Activated B cell treated with CpG ODN at 0.5 μM for 24 hours (primary cell): ENCODE data around the gene ENAH. TPM values are rescaled to one million over a fixed set of nuclear protein-coding genes. Genes with fewer than 3 reads are reported as not detected.
"Not testable (repeated sequence)": the region's sequence is repeated elsewhere in the genome, so short reads cannot be mapped to it uniquely, and the experiment has no call there.

Experiments
- ATAC-seq: fragments of 200-7000 bp; cut with Tn5 transposase; one replicate; pipeline ENCODE4 v1.10.0; 2021; ENCODE audit warnings: low read depth, mild to moderate bottlenecking, moderate library complexity
- CTCF ChIA-PET: fragments of 350-600 bp; sonication (Branson Sonifier 250); formaldehyde crosslinking; loops from one replicate; lab custom pipeline; 2021; ENCODE audit warnings: antibody characterized with exemption; lab: Charles Lee
- POLR2A ChIA-PET: fragments of 350-600 bp; sonication (Branson Sonifier 250); formaldehyde crosslinking; loops from one replicate; lab custom pipeline; 2021; ENCODE audit warnings: antibody characterized with exemption; lab: Charles Lee
- DNase-seq: peaks from one replicate; pipeline ENCODE4 v3.0.0; 2022
- H3K27ac Mint-ChIP-seq: one replicate; pipeline ENCODE4 v1.8.0; 2020; ENCODE audit warnings: mixed read lengths
- H3K27me3 Mint-ChIP-seq: one replicate; pipeline ENCODE4 v1.8.0; 2021; ENCODE audit warnings: mixed read lengths
- H3K36me3 Mint-ChIP-seq: one replicate; pipeline ENCODE4 v1.8.0; 2021; ENCODE audit warnings: low read depth, mixed read lengths
- H3K4me1 Mint-ChIP-seq: one replicate; pipeline ENCODE4 v1.8.0; 2021; ENCODE audit warnings: mixed read lengths
- H3K4me3 Mint-ChIP-seq: one replicate; pipeline ENCODE4 v1.8.0; 2020; ENCODE audit warnings: mild to moderate bottlenecking, mixed read lengths
- H3K9me3 Mint-ChIP-seq: one replicate; pipeline ENCODE4 v1.8.0; 2020; ENCODE audit warnings: mixed read lengths
- intact Hi-C: fragments of 100-400 bp; cut with micrococcal nuclease; formaldehyde crosslinking; loops from one replicate; pipeline ENCODE4 v1.15.1; 2024
- total RNA-seq: library from RNA; stranded (reverse); gene quantifications from 2 replicates; pipeline ENCODE4 v1.2.3, GENCODE V29; 2022
- TF ChIP-seq, protein P1 (sequence below): fragments of 200-600 bp; IDR thresholded peaks from one replicate; pipeline ENCODE4 v1.8.0; 2022; ENCODE audit warnings: antibody characterized with exemption, mild to moderate bottlenecking

Gene ENAH
- 1.2 and 1.4 TPM in 2 replicates for total RNA-seq

DNA sequence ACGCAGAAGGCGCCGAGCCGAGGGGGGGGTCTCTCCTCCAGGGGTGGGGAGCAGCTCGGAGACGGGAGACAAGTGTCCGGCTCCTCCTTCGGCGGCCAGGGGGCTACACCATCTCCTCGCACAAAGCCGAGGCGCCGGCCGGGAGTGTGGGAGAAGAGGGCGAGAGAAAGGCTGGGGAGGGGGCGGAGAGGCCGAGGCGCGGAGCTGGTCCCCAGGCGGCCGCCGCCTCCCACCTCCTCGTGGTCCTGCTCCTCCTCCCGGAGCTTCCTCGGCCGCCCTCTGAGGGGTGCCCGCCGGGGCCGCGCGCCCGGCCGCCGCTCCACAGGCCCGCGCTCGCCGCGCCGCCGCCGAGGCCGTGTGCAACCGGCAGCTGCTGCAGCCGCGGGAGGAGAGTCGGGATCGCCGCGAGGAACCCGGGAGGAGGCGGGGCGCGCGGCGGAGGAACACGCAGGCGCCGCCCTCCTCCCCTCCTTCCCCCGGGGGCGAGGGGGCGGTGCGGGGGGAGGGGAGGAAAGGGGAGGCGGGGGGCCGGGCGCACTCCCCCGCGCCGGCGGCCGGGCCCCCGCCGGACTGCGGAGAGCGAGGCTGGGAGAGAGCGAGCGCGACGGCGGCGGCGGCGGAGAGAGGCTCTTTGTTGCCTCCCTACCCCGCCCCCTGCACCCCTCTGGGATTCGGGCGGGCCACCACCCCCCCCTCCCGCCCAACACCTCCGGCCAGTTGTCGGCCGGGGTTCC, at the start of gene ENAH:
ENAH (minus strand) TSS at position 395 of the 734 bp plus-strand sequence. CDS start 433 bp downstream, outside the sequence.
- H3K9me3 Mint-ChIP-seq = no peaks in the 10 kb centered on the region
- POLR2A ChIA-PET = interaction anchor here (2.0 kb wide), 1 partner anchor 125 kb away, joined by 10 read pairs; the partner anchor contains the start of gene SRP9
- peak within 1 kb of the TSS; percentile 92 for H3K4me3 Mint-ChIP-seq
- DNase-seq (peak; percentile 49), ATAC-seq (peak; percentile 69)
- H3K27ac Mint-ChIP-seq = peak within 1 kb of the TSS; percentile 24
- peaks cover 5% of the 10 kb centered on the region for H3K36me3 Mint-ChIP-seq
- H3K27me3 Mint-ChIP-seq = peaks cover 9% of the 10 kb centered on the region
- intact Hi-C loops = loop anchor here (1.0 to 10.0 kb wide), 6 partner anchors 7 to 272 kb away; partner anchors contain the start of genes PYCR2 and SRP9
- peaks cover 13% of the 10 kb centered on the region for H3K4me1 Mint-ChIP-seq
- CTCF ChIA-PET = interaction anchor here (0.9 kb wide), 1 partner anchor 177 kb away, joined by 3 read pairs; no protein-coding TSS in a partner anchor
- TF ChIP-seq, protein P1, sequence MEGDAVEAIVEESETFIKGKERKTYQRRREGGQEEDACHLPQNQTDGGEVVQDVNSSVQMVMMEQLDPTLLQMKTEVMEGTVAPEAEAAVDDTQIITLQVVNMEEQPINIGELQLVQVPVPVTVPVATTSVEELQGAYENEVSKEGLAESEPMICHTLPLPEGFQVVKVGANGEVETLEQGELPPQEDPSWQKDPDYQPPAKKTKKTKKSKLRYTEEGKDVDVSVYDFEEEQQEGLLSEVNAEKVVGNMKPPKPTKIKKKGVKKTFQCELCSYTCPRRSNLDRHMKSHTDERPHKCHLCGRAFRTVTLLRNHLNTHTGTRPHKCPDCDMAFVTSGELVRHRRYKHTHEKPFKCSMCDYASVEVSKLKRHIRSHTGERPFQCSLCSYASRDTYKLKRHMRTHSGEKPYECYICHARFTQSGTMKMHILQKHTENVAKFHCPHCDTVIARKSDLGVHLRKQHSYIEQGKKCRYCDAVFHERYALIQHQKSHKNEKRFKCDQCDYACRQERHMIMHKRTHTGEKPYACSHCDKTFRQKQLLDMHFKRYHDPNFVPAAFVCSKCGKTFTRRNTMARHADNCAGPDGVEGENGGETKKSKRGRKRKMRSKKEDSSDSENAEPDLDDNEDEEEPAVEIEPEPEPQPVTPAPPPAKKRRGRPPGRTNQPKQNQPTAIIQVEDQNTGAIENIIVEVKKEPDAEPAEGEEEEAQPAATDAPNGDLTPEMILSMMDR = no peak

DNA sequence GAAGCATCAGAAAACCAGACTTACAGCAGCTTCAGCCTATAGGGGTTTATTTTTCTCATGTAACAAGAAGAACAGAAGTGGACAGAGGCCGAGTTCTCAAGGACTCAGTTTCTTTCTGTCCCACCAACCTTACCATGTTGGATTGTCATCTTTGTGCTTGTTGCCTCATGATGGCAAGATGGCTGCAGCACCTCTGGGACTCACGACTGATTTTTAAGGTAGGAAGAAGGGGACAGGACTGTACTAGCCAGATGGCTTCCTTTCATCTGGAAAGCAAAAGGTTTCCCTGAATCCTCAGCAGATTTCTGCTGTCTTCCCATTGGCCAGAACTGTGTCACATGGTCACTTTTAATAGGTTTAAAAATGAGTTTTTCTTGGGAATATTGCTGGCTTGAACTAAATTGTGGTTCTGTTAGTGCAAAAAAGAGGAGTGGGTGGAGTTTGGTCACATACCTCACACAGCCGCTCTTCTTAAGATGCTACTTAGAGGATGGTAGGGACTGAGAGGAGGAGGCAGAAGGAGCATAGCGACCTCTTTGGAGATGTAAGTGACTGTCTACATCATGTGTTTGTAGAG, 48.1 kb upstream of the ENAH start:
- Mint-ChIP-seq H3K27ac (no peak overlapping the region), H3K4me3 (no peak overlapping the region), H3K4me1 (no peaks in the 10 kb centered on the region), H3K36me3 (no peaks in the 10 kb centered on the region), H3K27me3 (peaks cover 2% of the 10 kb centered on the region), H3K9me3 (no peaks in the 10 kb centered on the region)
- POLR2A ChIA-PET = no interaction called here
- no peak for DNase-seq
- CTCF ChIA-PET = no interaction called here
- TF ChIP-seq, protein P1 = no peak
- intact Hi-C loops = no loop called here
- no peak for ATAC-seq

DNA sequence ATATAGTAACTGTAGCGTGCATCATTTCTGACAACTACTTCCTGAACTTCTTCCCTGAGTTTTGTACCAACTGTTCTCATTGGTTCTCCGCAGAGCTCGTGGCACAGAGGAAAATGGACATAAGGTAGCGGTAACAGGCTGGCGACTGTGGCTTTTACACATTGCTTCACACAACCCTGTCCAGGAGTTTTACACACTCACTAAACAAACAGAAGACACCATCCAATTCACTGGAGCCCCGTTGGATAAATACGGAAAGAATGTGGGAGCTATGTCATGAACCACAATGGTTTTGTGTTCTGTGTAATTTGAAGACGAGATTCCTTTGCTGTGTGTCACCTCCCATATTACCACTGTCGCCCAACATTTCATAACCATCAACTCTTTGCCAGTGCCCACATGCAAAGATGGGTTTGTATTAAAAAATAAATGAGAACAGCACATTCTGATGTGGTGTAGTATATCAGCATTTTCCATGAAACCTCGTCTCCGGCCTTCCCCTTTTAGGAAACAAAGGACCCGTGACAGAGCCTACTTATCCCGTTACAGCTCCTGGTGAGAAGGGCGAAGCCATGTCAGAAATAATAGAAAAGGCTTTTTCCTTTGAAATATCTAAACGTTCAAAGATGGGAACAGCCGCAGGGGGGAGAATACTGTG, 47.4 kb upstream of the ENAH start:
- Mint-ChIP-seq H3K4me1 (no peaks in the 10 kb centered on the region), H3K27ac (no peak overlapping the region), H3K4me3 (no peak overlapping the region), H3K27me3 (peaks cover 2% of the 10 kb centered on the region), H3K36me3 (no peaks in the 10 kb centered on the region), H3K9me3 (no peaks in the 10 kb centered on the region)
- intact Hi-C loops = no loop called here
- DNase-seq = no peak
- ChIA-PET CTCF (no interaction called here), POLR2A (no interaction called here)
- TF ChIP-seq, protein P1 = no peak
- ATAC-seq = no peak

DNA sequence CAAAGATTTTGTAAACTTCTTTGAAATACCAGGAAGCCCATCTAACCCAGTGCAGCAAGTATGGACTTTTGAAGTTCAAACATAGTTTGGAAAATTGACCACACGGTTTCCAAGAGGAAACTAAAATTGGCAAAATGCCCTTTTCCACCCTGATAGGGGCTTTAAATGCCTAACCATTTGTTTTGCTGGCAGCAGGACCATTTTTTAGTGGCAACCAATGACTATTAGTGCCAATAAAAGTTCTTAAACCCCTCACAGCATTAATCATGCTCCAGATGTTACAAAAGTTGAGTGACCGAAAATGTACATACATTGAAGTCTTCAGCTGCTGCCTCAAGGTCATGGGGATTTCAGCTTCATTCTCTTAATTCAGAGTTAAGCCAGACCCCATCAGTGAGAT, 46.4 kb upstream of the ENAH start:
- intact Hi-C loops = no loop called here
- DNase-seq (no peak), ATAC-seq (no peak)
- no peaks in the 10 kb centered on the region for H3K36me3 Mint-ChIP-seq
- no peak overlapping the region for H3K27ac Mint-ChIP-seq
- peaks cover 2% of the 10 kb centered on the region for H3K27me3 Mint-ChIP-seq
- TF ChIP-seq, protein P1 = no peak
- ChIA-PET POLR2A (no interaction called here), CTCF (no interaction called here)
- peaks cover 2% of the 10 kb centered on the region for H3K9me3 Mint-ChIP-seq
- no peaks in the 10 kb centered on the region for H3K4me1 Mint-ChIP-seq
- no peak overlapping the region for H3K4me3 Mint-ChIP-seq

DNA sequence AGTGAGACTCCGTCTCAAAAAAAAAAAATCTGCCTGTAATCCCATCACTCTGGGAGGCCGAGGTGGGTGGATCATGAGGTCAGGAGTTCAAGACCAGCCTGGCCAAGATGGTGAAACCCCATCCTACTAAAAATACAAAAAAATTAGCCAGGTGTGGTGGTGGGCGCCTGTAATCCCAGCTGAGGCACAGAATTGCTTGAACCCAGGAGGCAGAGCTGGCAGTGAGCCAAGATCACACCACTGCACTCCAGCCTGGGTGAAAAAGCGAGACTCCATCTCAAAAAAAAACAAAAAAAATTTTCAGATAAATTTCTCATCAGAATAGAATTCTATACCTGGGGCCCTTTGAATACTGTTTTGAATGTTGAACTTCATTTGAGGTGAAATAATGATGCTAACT, 45.3 kb upstream of the ENAH start:
- intact Hi-C loops = not testable (repeated sequence)

More for the DNA sequence above, 45.3 kb upstream of the ENAH start:
- CTCF ChIA-PET, H3K27ac Mint-ChIP-seq, DNase-seq, H3K4me3 Mint-ChIP-seq, ATAC-seq, H3K9me3 Mint-ChIP-seq, H3K36me3 Mint-ChIP-seq, H3K27me3 Mint-ChIP-seq, POLR2A ChIA-PET, H3K4me1 Mint-ChIP-seq: not testable (repeated sequence)
